A549 (cell line): Measurements from ENCODE around the gene TMEM154. TPM values are rescaled to one million over a fixed set of nuclear protein-coding genes. Genes with fewer than 3 reads are reported as not detected.

Source experiments
- ATAC-seq, 2 experiments: fragments of 200-7000 bp in 1 of 2; fragments of >200 bp in 1 of 2; cut with Nextera tagmentation in 1 of 2; cut with Tn5 transposase in 1 of 2; 3 replicates each; pipeline versions ENCODE4 v1.8.0 to v1.9.1; 2018 to 2020; ENCODE audit warnings: mild to moderate bottlenecking in 1 of 2, moderate library complexity in 1 of 2
- CTCF ChIA-PET: fragments of 300-600 bp; sonication (Branson Sonifier 250); formaldehyde crosslinking; extraction: SDS; loops from one replicate; lab custom pipeline; 2021; ENCODE audit warnings: antibody characterized with exemption, inconsistent platforms; lab: Yijun Ruan, JAX
- POLR2A ChIA-PET: fragments of 350-600 bp; formaldehyde crosslinking; extraction: SDS; loops from one replicate; lab custom pipeline; 2021; ENCODE audit warnings: antibody characterized with exemption, inconsistent platforms; lab: Yijun Ruan, JAX
- DNase-seq, 2 experiments: peaks; one replicate each; pipeline versions ENCODE4 v3.0.0 to v3.0.0-alpha.2; 2011 to 2016; ENCODE audit warnings: low read depth in 1 of 2, low spot score in 1 of 2
- FAIRE-seq: peaks from 2 replicates; lab custom pipeline; 2011; peaks lifted over from hg19 to GRCh38; lab: Jason Lieb, UNC
- H3K27ac ChIP-seq, 2 experiments: fragments of >200 bp; sonication (Bioruptor Twin); formaldehyde crosslinking; 3 replicates each; pipeline ENCODE4 v1.5.1; 2016 to 2017
- H3K4me1 ChIP-seq: fragments of >200 bp; sonication (Bioruptor Twin); formaldehyde crosslinking; 3 replicates; pipeline ENCODE4 v1.6.1; 2016
- H3K4me2 ChIP-seq: fragments of >200 bp; sonication (Bioruptor Twin); formaldehyde crosslinking; 3 replicates; pipeline ENCODE4 v1.6.1; 2016
- H3K4me3 ChIP-seq: fragments of >200 bp; sonication (Bioruptor Twin); formaldehyde crosslinking; 3 replicates; pipeline ENCODE4 v1.5.1; 2016
- H3K9me3 ChIP-seq: fragments of >200 bp; sonication (Bioruptor Twin); formaldehyde crosslinking; 3 replicates; pipeline ENCODE4 v1.6.1; 2016
- CHD4 ChIP-seq: fragments of 200-600 bp; sonication (generic); IDR thresholded peaks from 2 replicates; pipeline ENCODE4 v1.6.1; 2016; ENCODE audit warnings: antibody characterized with exemption, mild to moderate bottlenecking, borderline replicate concordance
- EHF ChIP-seq: fragments of 250-450 bp; sonication (Bioruptor Pico); IDR thresholded peaks from 2 replicates; pipeline ENCODE4 v1.5.0; 2020; ENCODE audit warnings: mild to moderate bottlenecking
- FOSB ChIP-seq: fragments of 250-450 bp; sonication (Bioruptor Pico); IDR thresholded peaks from 2 replicates; pipeline ENCODE4 v1.5.0; 2020; ENCODE audit warnings: mild to moderate bottlenecking, moderate library complexity
- FOSL2 ChIP-seq, 2 experiments: fragments of 450-650 bp in 1 of 2; fragments of >200 bp in 1 of 2; sonication (Bioruptor Twin) in 1 of 2; formaldehyde crosslinking; IDR thresholded peaks; 2 replicates each; pipeline versions ENCODE4 v1.5.0 to v1.6.1; 2016 to 2020; ENCODE audit warnings: mild to moderate bottlenecking in 1 of 2, moderate library complexity in 1 of 2
- FOXS1 ChIP-seq: fragments of 250-450 bp; sonication (Bioruptor Pico); IDR thresholded peaks from 2 replicates; pipeline ENCODE4 v1.5.0; 2020; ENCODE audit warnings: mild to moderate bottlenecking, moderate library complexity
- HOXA7 ChIP-seq: fragments of 250-450 bp; sonication (Bioruptor Pico); IDR thresholded peaks from 2 replicates; pipeline ENCODE4 v1.5.0; 2020; ENCODE audit warnings: mild to moderate bottlenecking, moderate library complexity
- HOXB13 ChIP-seq: fragments of 250-450 bp; sonication (Bioruptor Pico); IDR thresholded peaks from 2 replicates; pipeline ENCODE4 v1.5.0; 2020; ENCODE audit warnings: low read depth, mild to moderate bottlenecking, moderate library complexity
- HOXB5 ChIP-seq: fragments of 250-450 bp; sonication (Bioruptor Pico); IDR thresholded peaks from 2 replicates; pipeline ENCODE4 v1.5.0; 2020; ENCODE audit warnings: mild to moderate bottlenecking, moderate library complexity
- JUN ChIP-seq, 2 experiments: fragments of >200 bp; sonication (Bioruptor Twin); formaldehyde crosslinking; IDR thresholded peaks; 2 replicates in 1 of 2; 3 replicates in 1 of 2; pipeline ENCODE4 v1.6.1; 2016 to 2017
- JUNB ChIP-seq: fragments of >200 bp; sonication (Bioruptor Twin); formaldehyde crosslinking; IDR thresholded peaks from 2 replicates; pipeline ENCODE4 v1.6.1; 2016
- KDM1A ChIP-seq: fragments of 200-600 bp; sonication (generic); IDR thresholded peaks from 2 replicates; pipeline ENCODE4 v1.6.1; 2016; ENCODE audit warnings: low read depth, mild to moderate bottlenecking
- MAFK ChIP-seq: fragments of 450-650 bp; IDR thresholded peaks from 2 replicates; pipeline ENCODE4 v1.6.1; 2014; ENCODE audit not compliant: partially characterized antibody
- MYC ChIP-seq: IDR thresholded peaks from 2 replicates; pipeline ENCODE4 v1.6.1; 2012; ENCODE audit warnings: mild to moderate bottlenecking, inconsistent platforms, low read length, improper control_type of control experiment, borderline replicate concordance
- NFE2L2 ChIP-seq: fragments of 150-350 bp; conservative IDR thresholded peaks from 2 replicates; pipeline ENCODE4 v1.6.1; 2014; ENCODE audit warnings: low read length
- POLR2A ChIP-seq: IDR thresholded peaks from 2 replicates; pipeline ENCODE4 v1.6.1; 2012; ENCODE audit warnings: mild to moderate bottlenecking, low read length
- RAD21 ChIP-seq, 2 experiments: fragments of >200 bp in 1 of 2; sonication (Bioruptor Twin) in 1 of 2; formaldehyde crosslinking in 1 of 2; IDR thresholded peaks in 1 of 2; conservative IDR thresholded peaks in 1 of 2; 2 replicates in 1 of 2; 3 replicates in 1 of 2; pipeline ENCODE4 v1.6.1; 2012 to 2018; ENCODE audit warnings: inconsistent platforms in 1 of 2
- RARB ChIP-seq: fragments of 250-450 bp; sonication (Bioruptor Pico); IDR thresholded peaks from 2 replicates; pipeline ENCODE4 v1.8.0; 2021; ENCODE audit warnings: mild to moderate bottlenecking, moderate library complexity
- RNF2 ChIP-seq: fragments of 200-600 bp; sonication (generic); IDR thresholded peaks from 2 replicates; pipeline ENCODE4 v1.6.1; 2016; ENCODE audit warnings: low read depth, mild to moderate bottlenecking, antibody characterized with exemption, moderate library complexity, borderline replicate concordance
- ZSCAN20 ChIP-seq: fragments of 250-450 bp; sonication (Bioruptor Pico); IDR thresholded peaks from 2 replicates; pipeline ENCODE4 v1.8.0; 2022; ENCODE audit warnings: mild to moderate bottlenecking, moderate library complexity
- WGBS: methylation state at CpG from one replicate; pipeline ENCODE4 v1.1.6; 2017; ENCODE audit errors: missing lambda C conversion rate; 5-methylcytosine and 5-hydroxymethylcytosine counted together
- polyA plus RNA-seq, 4 experiments: library from polyadenylated mRNA; depleted of rRNA in 3 of 4; stranded (reverse); fragments of >200 nt; fragmentation: RNase III in 1 of 4; extraction: RNeasy Plus Mini Kit Qiagen cat#74134 plus additional on column Dnase treatment in 1 of 4; gene quantifications; 2 replicates in 3 of 4; 3 replicates in 1 of 4; pipeline ENCODE4 v1.2.3, GENCODE V29; 2011 to 2017
- TF ChIP-seq, protein P1 (sequence below): fragments of 250-450 bp; sonication (Bioruptor Pico); IDR thresholded peaks from 2 replicates; pipeline ENCODE4 v1.5.0; 2020; ENCODE audit warnings: low read depth, mild to moderate bottlenecking, moderate library complexity
- TF ChIP-seq, protein P2 (sequence below): IDR thresholded peaks from 2 replicates; pipeline ENCODE4 v1.6.1; 2012
- TF ChIP-seq, protein P3 (sequence below): fragments of >200 bp; sonication (Bioruptor Twin); formaldehyde crosslinking; IDR thresholded peaks from 2 replicates; pipeline ENCODE4 v1.6.1; 2016
- TF ChIP-seq, protein P4 (sequence below): IDR thresholded peaks from 2 replicates; pipeline ENCODE4 v1.6.1; 2012; ENCODE audit warnings: low read depth, borderline replicate concordance
- TF ChIP-seq, protein P5 (sequence below): fragments of >200 bp; sonication (Bioruptor Twin); formaldehyde crosslinking; IDR thresholded peaks from 3 replicates; pipeline ENCODE4 v1.6.1; 2016
- TF ChIP-seq, protein P6 (sequence below): fragments of 250-450 bp; sonication (Bioruptor Pico); IDR thresholded peaks from 2 replicates; pipeline ENCODE4 v1.5.0; 2021; ENCODE audit warnings: mild to moderate bottlenecking, moderate library complexity, borderline replicate concordance
- TF ChIP-seq, protein P7 (sequence below): IDR thresholded peaks from 2 replicates; pipeline ENCODE4 v1.6.1; 2012

The TMEM154 gene
- polyA plus RNA-seq, 2 of the 4 experiments (the other 2 are of a cell fraction) = 0.05 to 0.31 TPM

DNA sequence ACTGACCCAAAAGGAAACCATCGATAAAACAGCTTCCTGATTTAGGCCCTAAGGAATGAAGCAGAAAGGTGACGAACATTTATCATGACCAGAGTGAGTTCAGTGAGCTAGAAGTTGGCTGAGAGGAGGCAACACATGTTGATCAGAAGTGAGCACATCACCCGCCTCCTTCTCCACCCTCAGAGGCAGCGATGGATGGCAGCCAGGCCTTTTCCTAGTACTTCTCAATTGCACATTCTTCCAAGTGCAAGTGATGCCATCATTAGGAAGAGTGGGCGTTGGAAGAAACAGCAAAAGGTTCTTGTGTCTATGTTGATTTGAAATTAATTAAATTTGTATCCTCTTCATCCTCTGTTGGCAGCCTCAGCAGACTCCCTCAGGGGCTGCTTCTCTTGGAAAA is 51.7 kb downstream of the TMEM154 start (continued):
- TF ChIP-seq FOSL2 (IDR thresholded peaks at IDR 0.05) (no peak), FOSL2 (CRISPR knock-in tag; IDR thresholded peaks at IDR 0.05) (no peak), HOXB5 (CRISPR knock-in tag) (no peak), MYC (no peak), MAFK (no peak), KDM1A (no peak)

DNA sequence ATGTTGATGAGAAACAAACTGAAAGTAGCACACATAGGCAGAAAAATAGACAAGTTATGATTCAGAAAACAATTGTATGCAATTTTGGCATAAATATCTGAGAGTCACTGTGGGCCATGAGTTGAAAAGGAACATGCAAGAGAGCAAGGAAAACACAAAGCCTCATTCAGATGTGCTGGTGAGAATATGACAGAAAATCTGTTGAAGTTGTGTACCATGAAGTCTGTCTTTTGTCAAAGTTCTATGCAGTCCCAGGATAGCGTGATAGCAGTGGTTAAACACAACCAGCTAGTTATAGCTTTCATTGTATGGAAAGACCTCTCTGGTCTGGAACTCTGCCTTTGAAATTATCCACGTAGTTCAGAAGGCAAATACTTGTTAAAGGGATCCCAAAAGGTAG is 53.0 kb downstream of the TMEM154 start:
- H3K4me2 ChIP-seq = no peak overlapping the region
- CTCF ChIA-PET = interaction anchor here (0.7 to 1.3 kb wide), 2 partner anchors 126 to 172 kb away, joined by 3 to 5 read pairs; no protein-coding TSS in a partner anchor

DNA sequence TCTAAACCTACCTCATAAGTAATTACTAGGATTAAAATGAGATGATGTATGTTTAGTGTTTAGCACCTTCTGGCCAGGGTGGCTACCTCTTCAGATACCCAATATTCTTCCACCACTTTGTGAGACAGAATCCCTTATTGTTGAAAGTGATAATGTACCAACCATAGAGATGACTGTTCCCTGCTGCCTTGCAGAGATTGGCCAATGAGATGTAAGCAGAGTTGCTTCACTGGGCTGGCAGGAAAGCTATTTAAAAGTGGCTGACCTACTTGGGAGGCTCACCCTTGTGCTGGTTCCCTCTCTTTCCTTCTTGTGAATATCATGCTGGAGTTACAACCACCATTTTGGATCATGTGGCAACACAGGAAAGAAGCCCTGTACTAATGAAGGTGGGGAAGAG is 58.9 kb downstream of the TMEM154 start:
- TF ChIP-seq NFE2L2 (no peak), JUN (IDR thresholded peaks at IDR 0.05) (no peak), KDM1A (no peak), MYC (no peak), RAD21 (conservative IDR thresholded peaks at IDR 0.05 in 1 of 2, IDR thresholded peaks at IDR 0.05 in 1 of 2) (no peak)
- DNase-seq (no peak), ATAC-seq (no peak), FAIRE-seq (no peak)
- Histone ChIP-seq H3K9me3 (no peaks in the 10 kb centered on the region), H3K4me1 (no peaks in the 10 kb centered on the region), H3K27ac (no peak overlapping the region), H3K4me3 (no peak overlapping the region), H3K4me2 (no peak overlapping the region)
- POLR2A ChIA-PET = no interaction called here
- CTCF ChIA-PET = no interaction called here

More for the DNA sequence above, 53.0 kb downstream of the TMEM154 start:
- no peak for FAIRE-seq
- H3K4me3 ChIP-seq = no peak overlapping the region
- TF ChIP-seq JUNB = no peak
- TF ChIP-seq, protein P1, sequence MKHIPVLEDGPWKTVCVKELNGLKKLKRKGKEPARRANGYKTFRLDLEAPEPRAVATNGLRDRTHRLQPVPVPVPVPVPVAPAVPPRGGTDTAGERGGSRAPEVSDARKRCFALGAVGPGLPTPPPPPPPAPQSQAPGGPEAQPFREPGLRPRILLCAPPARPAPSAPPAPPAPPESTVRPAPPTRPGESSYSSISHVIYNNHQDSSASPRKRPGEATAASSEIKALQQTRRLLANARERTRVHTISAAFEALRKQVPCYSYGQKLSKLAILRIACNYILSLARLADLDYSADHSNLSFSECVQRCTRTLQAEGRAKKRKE (CRISPR knock-in tag) = no peak
- no peak for TF ChIP-seq ZSCAN20 (CRISPR knock-in tag)
- TF ChIP-seq HOXA7 (CRISPR knock-in tag) = no peak
- TF ChIP-seq, protein P2, sequence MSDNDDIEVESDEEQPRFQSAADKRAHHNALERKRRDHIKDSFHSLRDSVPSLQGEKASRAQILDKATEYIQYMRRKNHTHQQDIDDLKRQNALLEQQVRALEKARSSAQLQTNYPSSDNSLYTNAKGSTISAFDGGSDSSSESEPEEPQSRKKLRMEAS = no peak
- TF ChIP-seq, protein P3, sequence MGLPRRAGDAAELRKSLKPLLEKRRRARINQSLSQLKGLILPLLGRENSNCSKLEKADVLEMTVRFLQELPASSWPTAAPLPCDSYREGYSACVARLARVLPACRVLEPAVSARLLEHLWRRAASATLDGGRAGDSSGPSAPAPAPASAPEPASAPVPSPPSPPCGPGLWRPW = no peak
- no peak for TF ChIP-seq RARB (CRISPR knock-in tag)
- TF ChIP-seq, all 56 proteins: peak for 0
- POLR2A ChIA-PET = no interaction called here
- DNase-seq (no peak), ATAC-seq (no peak)
- Histone ChIP-seq H3K4me1 (no peaks in the 10 kb centered on the region), H3K27ac (no peak overlapping the region), H3K9me3 (no peaks in the 10 kb centered on the region)
- WGBS = 50% methylated on average over 2 of the region's 2 CpGs

DNA sequence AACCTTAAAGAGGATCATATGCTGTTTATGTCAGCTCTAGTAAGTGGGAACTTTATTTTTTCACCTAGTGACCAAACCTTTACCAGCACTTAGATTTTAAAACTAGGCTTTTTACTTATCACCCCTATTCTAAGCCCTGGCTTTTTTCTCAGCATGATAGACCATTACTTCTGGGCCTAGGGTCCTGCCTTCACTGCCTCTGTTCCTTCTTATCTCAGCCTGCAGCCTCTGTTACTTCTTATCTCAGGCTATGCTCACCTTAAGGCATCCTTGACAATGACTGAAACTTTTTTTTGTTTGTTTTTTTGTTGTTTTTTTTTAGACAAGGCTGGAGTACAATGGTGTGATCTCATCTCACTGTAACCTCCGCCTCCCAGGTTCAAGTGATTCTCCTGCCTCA is 59.6 kb downstream of the TMEM154 start:
- H3K4me3 ChIP-seq = no peak overlapping the region
- no peak for DNase-seq
- ATAC-seq = no peak
- H3K27ac ChIP-seq = no peak overlapping the region
- TF ChIP-seq, protein P4, sequence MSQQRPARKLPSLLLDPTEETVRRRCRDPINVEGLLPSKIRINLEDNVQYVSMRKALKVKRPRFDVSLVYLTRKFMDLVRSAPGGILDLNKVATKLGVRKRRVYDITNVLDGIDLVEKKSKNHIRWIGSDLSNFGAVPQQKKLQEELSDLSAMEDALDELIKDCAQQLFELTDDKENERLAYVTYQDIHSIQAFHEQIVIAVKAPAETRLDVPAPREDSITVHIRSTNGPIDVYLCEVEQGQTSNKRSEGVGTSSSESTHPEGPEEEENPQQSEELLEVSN = no peak
- TF ChIP-seq EHF (CRISPR knock-in tag) (no peak), RAD21 (conservative IDR thresholded peaks at IDR 0.05 in 1 of 2, IDR thresholded peaks at IDR 0.05 in 1 of 2) (no peak), FOXS1 (CRISPR knock-in tag) (no peak), CHD4 (no peak), POLR2A (no peak), ZSCAN20 (CRISPR knock-in tag) (no peak), FOSL2 (IDR thresholded peaks at IDR 0.05) (no peak), FOSL2 (CRISPR knock-in tag; IDR thresholded peaks at IDR 0.05) (no peak), FOSB (CRISPR knock-in tag) (no peak), RNF2 (no peak), HOXB13 (CRISPR knock-in tag) (no peak)
- TF ChIP-seq, protein P5, sequence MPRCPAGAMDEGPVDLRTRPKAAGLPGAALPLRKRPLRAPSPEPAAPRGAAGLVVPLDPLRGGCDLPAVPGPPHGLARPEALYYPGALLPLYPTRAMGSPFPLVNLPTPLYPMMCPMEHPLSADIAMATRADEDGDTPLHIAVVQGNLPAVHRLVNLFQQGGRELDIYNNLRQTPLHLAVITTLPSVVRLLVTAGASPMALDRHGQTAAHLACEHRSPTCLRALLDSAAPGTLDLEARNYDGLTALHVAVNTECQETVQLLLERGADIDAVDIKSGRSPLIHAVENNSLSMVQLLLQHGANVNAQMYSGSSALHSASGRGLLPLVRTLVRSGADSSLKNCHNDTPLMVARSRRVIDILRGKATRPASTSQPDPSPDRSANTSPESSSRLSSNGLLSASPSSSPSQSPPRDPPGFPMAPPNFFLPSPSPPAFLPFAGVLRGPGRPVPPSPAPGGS = no peak
- TF ChIP-seq, protein P6, sequence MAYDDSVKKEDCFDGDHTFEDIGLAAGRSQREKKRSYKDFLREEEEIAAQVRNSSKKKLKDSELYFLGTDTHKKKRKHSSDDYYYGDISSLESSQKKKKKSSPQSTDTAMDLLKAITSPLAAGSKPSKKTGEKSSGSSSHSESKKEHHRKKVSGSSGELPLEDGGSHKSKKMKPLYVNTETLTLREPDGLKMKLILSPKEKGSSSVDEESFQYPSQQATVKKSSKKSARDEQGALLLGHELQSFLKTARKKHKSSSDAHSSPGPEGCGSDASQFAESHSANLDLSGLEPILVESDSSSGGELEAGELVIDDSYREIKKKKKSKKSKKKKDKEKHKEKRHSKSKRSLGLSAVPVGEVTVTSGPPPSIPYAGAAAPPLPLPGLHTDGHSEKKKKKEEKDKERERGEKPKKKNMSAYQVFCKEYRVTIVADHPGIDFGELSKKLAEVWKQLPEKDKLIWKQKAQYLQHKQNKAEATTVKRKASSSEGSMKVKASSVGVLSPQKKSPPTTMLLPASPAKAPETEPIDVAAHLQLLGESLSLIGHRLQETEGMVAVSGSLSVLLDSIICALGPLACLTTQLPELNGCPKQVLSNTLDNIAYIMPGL (CRISPR knock-in tag) = no peak
- TF ChIP-seq, protein P7, sequence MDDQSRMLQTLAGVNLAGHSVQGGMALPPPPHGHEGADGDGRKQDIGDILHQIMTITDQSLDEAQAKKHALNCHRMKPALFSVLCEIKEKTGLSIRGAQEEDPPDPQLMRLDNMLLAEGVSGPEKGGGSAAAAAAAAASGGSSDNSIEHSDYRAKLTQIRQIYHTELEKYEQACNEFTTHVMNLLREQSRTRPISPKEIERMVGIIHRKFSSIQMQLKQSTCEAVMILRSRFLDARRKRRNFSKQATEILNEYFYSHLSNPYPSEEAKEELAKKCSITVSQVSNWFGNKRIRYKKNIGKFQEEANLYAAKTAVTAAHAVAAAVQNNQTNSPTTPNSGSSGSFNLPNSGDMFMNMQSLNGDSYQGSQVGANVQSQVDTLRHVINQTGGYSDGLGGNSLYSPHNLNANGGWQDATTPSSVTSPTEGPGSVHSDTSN = no peak
- ChIA-PET CTCF (no interaction called here), POLR2A (no interaction called here)
- 62% methylated on average over 1 of the region's 1 CpG for WGBS
- H3K4me1 ChIP-seq = no peaks in the 10 kb centered on the region
- H3K4me2 ChIP-seq = no peak overlapping the region
- FAIRE-seq = no peak
- H3K9me3 ChIP-seq = no peaks in the 10 kb centered on the region
